Small intestine (tissue), 16 donors: ENCODE results near the gene PPFIA2. TPM values are rescaled to one million over a fixed set of nuclear protein-coding genes. Genes with fewer than 3 reads are reported as not detected.

Experiments
- DNase-seq, 2 donors: peaks; one replicate each; pipeline versions ENCODE4 v3.0.0 to v3.0.0-alpha.2; 2013
- FAIRE-seq: peaks from 2 replicates; lab custom pipeline; 2012; peaks lifted over from hg19 to GRCh38; lab: Jason Lieb, UNC
- H3K27ac ChIP-seq, 3 donors: one replicate each; pipeline ENCODE4 v1.5.1; 2013; ENCODE audit warnings: low read length in 2 of 3, mild to moderate bottlenecking in 2 of 3, control low read depth in 1 of 3, inconsistent platforms in 1 of 3, low read depth in 1 of 3, moderate library complexity in 1 of 3
- H3K27me3 ChIP-seq, 3 donors: one replicate each; pipeline ENCODE4 v1.6.1; 2013; ENCODE audit warnings: low read length in 3 of 3, inconsistent platforms in 1 of 3; ENCODE audit not compliant: control insufficient read depth in 3 of 3, insufficient read depth in 3 of 3
- H3K36me3 ChIP-seq, 3 donors: one replicate each; pipeline ENCODE4 v1.6.1; 2013; ENCODE audit warnings: low read length in 3 of 3, inconsistent platforms in 1 of 3, low read depth in 1 of 3, mild to moderate bottlenecking in 1 of 3, moderate library complexity in 1 of 3; ENCODE audit not compliant: control insufficient read depth in 3 of 3, insufficient read depth in 2 of 3
- H3K4me1 ChIP-seq, 3 donors: one replicate each; pipeline ENCODE4 v1.6.1; 2013; ENCODE audit warnings: low read length in 2 of 3, inconsistent platforms in 1 of 3, low read depth in 1 of 3, mild to moderate bottlenecking in 1 of 3, moderate library complexity in 1 of 3; ENCODE audit not compliant: control insufficient read depth in 3 of 3, insufficient read depth in 2 of 3
- H3K4me3 ChIP-seq, 3 donors: one replicate each; pipeline ENCODE4 v1.5.1; 2013; ENCODE audit warnings: low read length in 3 of 3, control low read depth in 1 of 3, inconsistent platforms in 1 of 3, low read depth in 1 of 3, mild to moderate bottlenecking in 1 of 3, moderate library complexity in 1 of 3
- H3K9me3 ChIP-seq, 2 donors: one replicate each; pipeline ENCODE4 v1.6.1; 2013; ENCODE audit warnings: low read depth in 1 of 2, low read length in 1 of 2; ENCODE audit not compliant: control insufficient read depth in 2 of 2, insufficient read depth in 1 of 2
- WGBS, 3 donors: extraction: QIAGEN DNeasy Blood & Tissue Kit; methylation state at CpG; one replicate each; pipeline ENCODE4 v1.1.7; 2013; 5-methylcytosine and 5-hydroxymethylcytosine counted together
- long read RNA-seq, 10 donors: transcript quantifications; one replicate each; lab custom pipeline, GENCODE V29; 2026
- polyA plus RNA-seq, 4 donors: library from polyadenylated mRNA; stranded (reverse) in 3 of 4; unstranded in 1 of 4; fragments of 200-250 nt in 3 of 4; fragments of 120-200 nt in 1 of 4; gene quantifications; one replicate each; pipeline versions ENCODE4 v1.2.1 to v1.2.3, GENCODE V29; 2013
- donor health status: healthy with polysubstance abuse.
- donor health status: control.
- donor health status: control.
- donor health status: Bipolar disorder and iron deficiency.
- donor health status: healthy.

PPFIA2 gene
- 1 to 10 TPM in 1 of 4 donors, under 1 TPM in 1, not detected in 2; 0.55 to 2.6 TPM for polyA plus RNA-seq
- long read RNA-seq, donor 1 = 0 reads
- long read RNA-seq, donor 2 = 0 reads
- long read RNA-seq, donor 3 = 0 reads
- long read RNA-seq, donor 4 = 0 reads
- long read RNA-seq, donor 5 = 0 reads
- long read RNA-seq, donor 6 = 0 reads
- long read RNA-seq, donor 7 = 0 reads
- long read RNA-seq, donor 8 = 0 reads
- long read RNA-seq, donor 9 = 0 reads
- long read RNA-seq, donor 10 = 0 reads

DNA sequence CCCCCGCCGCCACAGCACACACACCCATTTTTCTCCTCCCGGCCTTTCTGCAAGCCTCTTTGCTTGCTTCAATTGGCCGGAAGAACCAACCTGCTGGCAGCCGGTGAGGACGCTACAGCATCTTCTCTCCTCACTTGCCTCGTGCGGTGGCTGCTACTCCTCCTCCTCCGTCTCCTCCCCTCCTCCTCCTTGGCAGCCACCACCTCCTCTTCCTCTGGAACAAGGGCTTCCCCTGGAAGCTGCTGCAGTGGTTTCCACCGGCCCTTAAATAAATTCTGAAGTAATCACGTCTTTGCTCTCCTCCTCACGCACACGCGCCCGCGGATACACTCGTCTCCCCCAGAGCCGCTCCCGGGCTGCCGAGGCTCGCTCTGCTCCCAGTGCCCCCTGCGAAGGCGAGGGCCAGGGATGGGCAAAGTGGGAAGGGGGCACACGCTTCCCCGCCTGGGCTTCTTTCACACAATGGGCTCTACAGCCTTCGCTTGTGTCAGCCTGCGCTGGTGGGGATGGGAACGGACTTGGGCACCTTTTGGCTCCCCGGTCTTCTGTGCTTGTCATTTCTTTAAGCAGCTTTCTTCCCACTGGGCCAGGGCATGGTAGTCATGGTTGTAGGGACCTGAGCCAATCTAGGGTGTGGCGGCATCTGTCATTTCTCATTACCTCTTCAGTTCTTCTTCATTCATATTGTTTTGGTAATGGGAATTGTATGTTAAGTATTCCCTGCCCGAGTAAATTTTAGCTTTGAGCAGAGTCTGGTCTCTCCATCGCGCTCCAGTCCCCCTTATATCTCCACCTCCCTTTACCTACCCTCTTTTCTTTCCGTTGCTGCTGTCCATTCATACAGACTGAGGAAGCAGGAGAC is at the start of gene PPFIA2:
Gene PPFIA2 (minus strand): TSS at position 161 of the 862 bp plus-strand sequence.
- Histone ChIP-seq H3K4me1 (no peaks in the 10 kb centered on the region), H3K27ac (no peak within 1 kb of the TSS), H3K36me3 (no peaks in the 10 kb centered on the region), H3K9me3 (peaks cover 0 to 2% of the 10 kb centered on the region in 2 donors), H3K4me3 (peak within 1 kb of the TSS in 2 of 3 donors; percentile 3 to 50), H3K27me3 (peaks cover 3 to 18% (median 3%) of the 10 kb centered on the region in 3 donors)
- WGBS, 3 donors = 7 to 12% (median 10%) methylated on average over 28 to 34 of the region's 34 CpGs
- FAIRE-seq (no peak), DNase-seq (peak in 1 of 2 donors; percentile 32)

DNA sequence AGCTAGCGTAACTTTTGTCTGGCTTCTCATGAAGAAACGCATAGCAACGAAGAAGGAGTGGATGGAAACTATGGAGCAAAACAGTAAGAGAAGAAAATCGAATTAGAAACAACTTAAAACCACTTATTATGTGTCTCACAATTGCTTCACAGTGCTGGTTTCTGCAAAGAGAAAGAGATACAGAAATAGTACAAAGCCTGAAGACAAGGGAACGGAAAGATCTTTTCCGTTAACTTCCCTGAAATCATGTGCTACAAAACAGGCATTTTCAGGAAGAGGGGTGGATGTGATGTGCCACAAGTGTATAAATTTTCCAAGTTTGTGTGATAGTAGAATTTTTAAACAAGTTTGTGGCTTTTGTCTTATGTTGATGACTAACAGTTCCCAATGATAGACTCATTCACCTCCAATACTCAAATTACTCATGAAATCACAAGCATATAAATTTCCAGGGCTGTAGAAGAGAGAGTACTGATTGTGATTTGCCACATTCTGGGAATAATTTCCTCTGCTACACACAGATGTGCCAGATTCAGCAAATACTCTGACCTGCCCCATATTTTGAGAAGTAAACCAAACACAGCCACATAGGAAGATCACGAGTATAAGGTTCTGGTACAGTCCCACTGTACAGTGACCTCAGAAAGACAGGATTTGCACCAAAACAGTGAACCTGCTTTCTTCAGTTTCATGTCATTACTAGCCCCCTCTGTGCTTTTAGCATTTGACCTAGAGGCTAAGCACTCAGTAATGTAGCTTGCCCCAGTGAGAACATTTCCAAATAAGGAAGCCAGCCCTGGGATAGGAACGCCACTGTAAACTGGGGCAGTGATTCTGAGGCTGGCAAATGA is 41.4 kb upstream of the PPFIA2 start:
- no peak overlapping the region for H3K27ac ChIP-seq
- 61 to 75% (median 75%) methylated on average over 8 of the region's 8 CpGs for WGBS, 3 donors
- no peaks in the 10 kb centered on the region for H3K36me3 ChIP-seq
- FAIRE-seq (no peak), DNase-seq (no peak)
- no peaks in the 10 kb centered on the region for H3K9me3 ChIP-seq
- no peak overlapping the region for H3K4me3 ChIP-seq
- H3K4me1 ChIP-seq = no peaks in the 10 kb centered on the region
- no peaks in the 10 kb centered on the region for H3K27me3 ChIP-seq

DNA sequence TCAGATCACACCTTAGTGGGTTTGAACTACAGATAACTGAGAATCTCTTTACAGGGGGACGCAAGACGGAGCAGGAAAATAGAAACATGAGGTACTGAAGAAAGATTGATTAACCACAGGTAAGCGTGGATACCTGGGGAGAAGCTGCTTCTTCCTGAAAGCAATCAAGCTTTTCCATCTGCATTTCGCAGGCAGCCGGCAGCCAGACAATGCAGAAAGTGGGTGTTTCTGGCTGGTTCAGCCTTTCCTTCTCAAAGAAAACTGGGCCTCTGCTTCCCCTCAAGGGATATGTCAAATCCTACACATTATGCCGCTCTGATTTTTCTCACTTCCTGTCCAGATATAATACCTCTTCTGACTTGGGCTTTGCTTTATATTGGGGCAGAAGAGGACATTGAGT is 39.1 kb upstream of the PPFIA2 start:
- Histone ChIP-seq H3K27ac (no peak overlapping the region), H3K36me3 (no peaks in the 10 kb centered on the region), H3K4me1 (no peaks in the 10 kb centered on the region), H3K27me3 (no peaks in the 10 kb centered on the region), H3K9me3 (no peaks in the 10 kb centered on the region), H3K4me3 (no peak overlapping the region)
- FAIRE-seq (no peak), DNase-seq (no peak)
- WGBS, 3 donors = 62 to 77% (median 67%) methylated on average over 6 of the region's 6 CpGs

DNA sequence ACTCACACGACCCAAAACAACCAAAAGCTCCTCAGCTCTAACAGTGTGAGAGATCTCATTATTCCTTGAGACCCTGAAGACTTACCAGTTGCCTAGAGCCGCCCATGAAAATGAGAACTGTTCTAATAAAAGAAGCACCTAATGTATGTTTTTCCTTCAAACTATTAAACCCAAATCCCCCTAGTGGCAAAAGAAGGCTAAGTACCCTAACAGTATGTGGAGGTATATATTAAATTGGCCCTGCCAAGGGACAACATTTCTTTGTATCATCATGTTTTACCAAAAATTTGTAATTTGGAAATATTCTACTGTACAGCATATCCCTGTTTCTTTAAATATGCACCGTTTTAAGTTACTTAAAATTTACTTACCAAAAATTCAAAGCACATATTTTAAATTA is 38.0 kb upstream of the PPFIA2 start:
- Histone ChIP-seq H3K4me1 (no peaks in the 10 kb centered on the region), H3K4me3 (no peak overlapping the region), H3K27me3 (no peaks in the 10 kb centered on the region), H3K27ac (no peak overlapping the region), H3K9me3 (no peaks in the 10 kb centered on the region), H3K36me3 (no peaks in the 10 kb centered on the region)
- no peak for FAIRE-seq
- WGBS, 3 donors = 29 to 38% (median 29%) methylated on average over 3 of the region's 3 CpGs
- DNase-seq = peak in 1 of 2 donors; percentile 2

DNA sequence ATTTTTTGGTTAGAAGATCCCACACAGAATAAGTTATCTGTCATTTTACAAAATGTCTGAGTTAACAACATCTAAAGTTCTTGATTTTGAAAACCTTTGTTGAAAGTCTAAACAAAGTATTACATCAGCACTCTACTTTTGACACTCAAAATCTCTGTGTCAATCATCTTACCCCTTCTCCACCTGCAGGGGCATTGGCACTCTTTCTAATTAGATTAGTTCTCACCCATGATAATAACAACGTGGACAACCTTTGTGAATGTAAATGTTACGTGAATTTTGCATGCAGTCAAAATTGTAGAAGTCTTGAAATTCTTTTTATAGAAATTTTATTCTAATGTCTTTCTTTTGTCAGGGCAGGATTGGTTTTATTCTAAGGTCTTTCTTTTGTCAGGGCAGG is 33.5 kb upstream of the PPFIA2 start:
- H3K4me3 ChIP-seq = no peak overlapping the region
- H3K27me3 ChIP-seq = no peaks in the 10 kb centered on the region
- no peaks in the 10 kb centered on the region for H3K4me1 ChIP-seq
- FAIRE-seq (no peak), DNase-seq (no peak)
- H3K27ac ChIP-seq = no peak overlapping the region
- 55 to 69% (median 66%) methylated on average over 2 of the region's 2 CpGs for WGBS, 3 donors
- H3K9me3 ChIP-seq = no peaks in the 10 kb centered on the region
- H3K36me3 ChIP-seq = no peaks in the 10 kb centered on the region

DNA sequence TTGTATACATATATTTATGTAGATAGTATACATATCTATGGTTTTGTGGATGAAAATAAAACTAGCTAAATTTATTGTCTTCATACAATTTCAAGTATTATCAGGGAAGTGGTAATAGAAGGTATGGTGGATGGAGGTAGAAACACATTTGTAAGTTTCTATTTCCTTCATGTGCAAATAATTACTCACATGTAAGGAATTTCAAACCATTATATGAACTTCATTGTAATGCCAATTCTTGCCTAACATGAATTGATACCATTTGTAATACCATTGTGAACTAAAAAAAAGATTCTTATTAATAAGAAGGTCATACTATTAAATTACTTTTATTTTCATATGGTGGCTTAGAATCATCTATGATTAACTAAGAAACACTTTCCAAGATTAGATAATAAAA is 20.1 kb upstream of the PPFIA2 start:
- peak; percentile 71 for FAIRE-seq
- no peak for DNase-seq
- Histone ChIP-seq H3K36me3 (no peaks in the 10 kb centered on the region), H3K9me3 (no peaks in the 10 kb centered on the region), H3K27me3 (no peaks in the 10 kb centered on the region), H3K4me3 (no peak overlapping the region), H3K27ac (no peak overlapping the region), H3K4me1 (no peaks in the 10 kb centered on the region)

DNA sequence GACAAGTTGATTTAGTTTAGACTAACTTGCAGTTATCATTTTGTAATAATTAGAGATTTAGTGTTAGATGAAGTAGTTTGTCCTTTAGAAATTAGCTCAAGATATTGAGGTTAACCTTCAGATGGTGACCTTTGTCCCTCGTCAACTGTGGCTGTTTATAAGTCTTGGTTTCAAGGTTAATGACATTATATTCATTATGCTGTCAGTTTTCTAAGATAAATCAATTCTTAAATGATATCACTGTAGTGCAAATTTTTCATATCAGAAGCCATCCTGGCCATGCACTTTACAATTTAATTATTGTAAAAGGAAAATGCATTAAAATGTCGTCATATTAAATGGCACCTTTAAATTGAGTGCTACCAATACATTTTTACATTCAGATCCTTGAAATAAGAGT is 19.6 kb upstream of the PPFIA2 start:
- no peak for FAIRE-seq
- DNase-seq = no peak
- WGBS, 3 donors = 34 to 60% (median 46%) methylated on average over 2 of the region's 2 CpGs
- Histone ChIP-seq H3K9me3 (no peaks in the 10 kb centered on the region), H3K4me1 (no peaks in the 10 kb centered on the region), H3K4me3 (no peak overlapping the region), H3K36me3 (no peaks in the 10 kb centered on the region), H3K27me3 (no peaks in the 10 kb centered on the region), H3K27ac (no peak overlapping the region)
